K562 (cell line): Measurements from ENCODE around the gene KCNT1. TPM values are rescaled to one million over a fixed set of nuclear protein-coding genes. Genes with fewer than 3 reads are reported as not detected.

Experiments used
- ATAC-seq: fragments of 200-7000 bp; cut with Tn5 transposase; 3 replicates; pipeline ENCODE4 v1.9.1; 2020; ENCODE audit warnings: moderate library complexity
- BruUV-seq: library from RNA; stranded (reverse); fragments of 400-500 nt; replicated peaks from 2 replicates; lab custom pipeline; 2021; lab: Mats Ljungman, UMichigan
- CTCF ChIA-PET: fragments of 300-600 bp; formaldehyde crosslinking; extraction: SDS; loops from one replicate; lab custom pipeline; 2021; ENCODE audit warnings: low intra/inter-chr PET ratio; lab: Yijun Ruan, JAX
- POLR2A ChIA-PET: fragments of 300-600, 350-650 bp; sonication (Branson Sonifier 250); formaldehyde crosslinking; extraction: SDS; loops from one replicate; lab custom pipeline; 2021; ENCODE audit warnings: antibody characterized with exemption, inconsistent platforms; lab: Yijun Ruan, JAX
- DNase-seq, 4 experiments: peaks; one replicate each; pipeline versions ENCODE4 v3.0.0 to v3.0.0-alpha.2; 2011 to 2018; ENCODE audit warnings: low spot score in 3 of 4, mixed read lengths in 3 of 4; ENCODE audit errors: extremely low read depth in 1 of 4
- FAIRE-seq: peaks from 2 replicates; lab custom pipeline; 2011; peaks lifted over from hg19 to GRCh38; lab: Jason Lieb, UNC
- H2AFZ ChIP-seq: 2 replicates; pipeline ENCODE4 v1.6.0; 2011; ENCODE audit warnings: low read depth, low read length, control low read depth, inconsistent platforms
- H3K27ac ChIP-seq: fragments of 200-600 bp; 3 replicates; pipeline ENCODE4 v1.8.0; 2011; ENCODE audit warnings: low read depth, mild to moderate bottlenecking, control low read depth, inconsistent platforms, low read length, moderate library complexity, mixed read lengths; ENCODE audit errors: extremely low read depth
- H3K27me3 ChIP-seq, 2 experiments: fragments of 300-600 bp in 1 of 2; 2 replicates in 1 of 2; 3 replicates in 1 of 2; pipeline versions ENCODE4 v1.6.0 to v1.8.0; 2011; ENCODE audit warnings: inconsistent platforms in 2 of 2, low read length in 2 of 2, mild to moderate bottlenecking in 1 of 2, mixed read lengths in 1 of 2, moderate library complexity in 1 of 2; ENCODE audit not compliant: control insufficient read depth in 2 of 2, insufficient read depth in 2 of 2
- H3K36me3 ChIP-seq: fragments of 300-600 bp; 3 replicates; pipeline ENCODE4 v1.8.0; 2011; ENCODE audit warnings: mild to moderate bottlenecking, low read length, inconsistent platforms; ENCODE audit not compliant: control insufficient read depth, insufficient read depth
- H3K4me1 ChIP-seq, 2 experiments: fragments of 200-600 bp in 1 of 2; replicated peaks in 1 of 2; 2 replicates in 1 of 2; 3 replicates in 1 of 2; pipeline versions ENCODE4 v1.5.1 to v1.8.0; 2011; ENCODE audit warnings: inconsistent platforms in 2 of 2, low read length in 2 of 2, mild to moderate bottlenecking in 1 of 2, mixed read lengths in 1 of 2, moderate library complexity in 1 of 2; ENCODE audit not compliant: control insufficient read depth in 2 of 2, insufficient read depth in 2 of 2
- H3K4me2 ChIP-seq: 2 replicates; pipeline ENCODE4 v1.6.1; 2011; ENCODE audit warnings: low read length, control low read depth, inconsistent platforms, mixed read lengths; ENCODE audit not compliant: insufficient read depth
- H3K4me3 ChIP-seq: fragments of 200-600 bp; sonication (generic), shearing (Covaris generic); 2 replicates; pipeline ENCODE4 v1.5.1; 2016; ENCODE audit warnings: control low read depth, inconsistent platforms
- H3K79me2 ChIP-seq: fragments of 200-600 bp; 3 replicates; pipeline ENCODE4 v1.8.0; 2011; ENCODE audit warnings: low read length, inconsistent platforms; ENCODE audit not compliant: control insufficient read depth, insufficient read depth
- H3K9ac ChIP-seq, 2 experiments: 2 replicates each; pipeline versions ENCODE4 v1.6.0 to v1.6.1; 2011; ENCODE audit warnings: low read depth in 2 of 2, low read length in 2 of 2, control low read depth in 1 of 2, inconsistent platforms in 1 of 2, mild to moderate bottlenecking in 1 of 2, mixed read lengths in 1 of 2; ENCODE audit not compliant: insufficient read depth in 1 of 2
- H3K9me1 ChIP-seq: one replicate; pipeline ENCODE4 v1.6.0; 2011; ENCODE audit warnings: inconsistent platforms, mild to moderate bottlenecking, low read length, moderate library complexity; ENCODE audit not compliant: control insufficient read depth, insufficient read depth
- H3K9me3 ChIP-seq: replicated peaks from 2 replicates; pipeline ENCODE4 v1.5.1; 2011; ENCODE audit warnings: low read depth, low read length, inconsistent platforms; ENCODE audit not compliant: control insufficient read depth, insufficient read depth
- H4K20me1 ChIP-seq: replicated peaks from 2 replicates; pipeline ENCODE4 v1.6.1; 2011; ENCODE audit warnings: low read length, inconsistent platforms, mixed read lengths; ENCODE audit not compliant: control insufficient read depth, insufficient read depth
- BRF2 ChIP-seq: IDR thresholded peaks from 3 replicates; pipeline ENCODE4 v1.6.1; 2011; ENCODE audit warnings: borderline replicate concordance, mild to moderate bottlenecking; ENCODE audit not compliant: insufficient read length, insufficient read depth
- FOS ChIP-seq: IDR thresholded peaks from 3 replicates; pipeline ENCODE4 v1.6.1; 2011; ENCODE audit not compliant: insufficient read length; ENCODE audit errors: extremely low read depth
- HEY1 ChIP-seq: fragments of 250-450 bp; sonication (Bioruptor Pico); IDR thresholded peaks from 2 replicates; pipeline ENCODE4 v1.5.0; 2020; ENCODE audit warnings: mild to moderate bottlenecking, moderate library complexity, borderline replicate concordance
- HMGN3 ChIP-seq: IDR thresholded peaks from 2 replicates; pipeline ENCODE4 v1.6.1; 2011; ENCODE audit warnings: borderline replicate concordance, low read depth, mild to moderate bottlenecking, mixed read lengths, low read length; ENCODE audit not compliant: insufficient read length; ENCODE audit errors: extremely low read depth
- KAT8 ChIP-seq: fragments of 450-650 bp; IDR thresholded peaks from 2 replicates; pipeline ENCODE4 v1.6.1; 2016; ENCODE audit warnings: low read depth, mild to moderate bottlenecking
- MYNN ChIP-seq, 2 experiments: sonication (generic); formaldehyde crosslinking in 1 of 2; IDR thresholded peaks; 2 replicates each; pipeline versions ENCODE4 v1.5.0 to v1.6.1; 2016 to 2020; ENCODE audit warnings: antibody characterized with exemption in 1 of 2, missing genetic modification reagents in 1 of 2
- SNRNP70 ChIP-seq: fragments of 200-400 bp; formaldehyde crosslinking; optimal IDR thresholded peaks from 2 replicates; pipeline ENCODE3; 2017; ENCODE audit warnings: low read depth, low read length
- TSHZ1 ChIP-seq: fragments of 250-450 bp; sonication (Bioruptor Pico); IDR thresholded peaks from 2 replicates; pipeline ENCODE4 v1.4.0; 2020; ENCODE audit warnings: mild to moderate bottlenecking, moderate library complexity
- ZBTB17 ChIP-seq: fragments of 450-650 bp; formaldehyde crosslinking; IDR thresholded peaks from 2 replicates; pipeline ENCODE4 v1.4.0; 2020; ENCODE audit warnings: mild to moderate bottlenecking
- ZFP30 ChIP-seq: fragments of 250-450 bp; sonication (Bioruptor Pico); IDR thresholded peaks from 2 replicates; pipeline ENCODE4 v1.8.0; 2022; ENCODE audit warnings: moderate library complexity, mild to moderate bottlenecking, inconsistent platforms, borderline replicate concordance
- ZFP91 ChIP-seq: sonication (generic); formaldehyde crosslinking; IDR thresholded peaks from 2 replicates; pipeline ENCODE4 v1.8.0; 2022; ENCODE audit warnings: mild to moderate bottlenecking, missing genetic modification reagents
- ZZZ3 ChIP-seq: fragments of 450-650 bp; IDR thresholded peaks from 2 replicates; pipeline ENCODE4 v1.6.1; 2016; ENCODE audit warnings: antibody characterized with exemption, mild to moderate bottlenecking, moderate library complexity
- WGBS: fragments of 100-300 bp; shearing (Covaris generic); methylation state at CpG from one replicate; pipeline ENCODE4 v1.1.6; 2016; ENCODE audit warnings: low coverage, mixed read lengths; ENCODE audit not compliant: insufficient coverage; ENCODE audit errors: missing lambda C conversion rate; 5-methylcytosine and 5-hydroxymethylcytosine counted together
- in situ Hi-C: fragments of 300-500 bp; cut with MboI; formaldehyde crosslinking; loops from 4 replicates; pipeline ENCODE4 v1.15.0; 2018; ENCODE audit warnings: inconsistent platforms, mixed read lengths
- intact Hi-C: fragments of 100-400 bp; cut with micrococcal nuclease; formaldehyde crosslinking; loops from 2 replicates; pipeline ENCODE4 v1.14.2; 2022
- polyA plus RNA-seq, 8 experiments: library from polyadenylated mRNA; depleted of rRNA in 4 of 8; stranded (reverse) in 5 of 8; unstranded in 3 of 8; fragments of >200 nt; fragmentation: Nextera tagmentation in 2 of 8; fragmentation: Illumina TruSeq in 1 of 8; extraction: Ambion mirVana in 2 of 8; extraction: Trizol in 1 of 8; gene quantifications; 2 replicates each; pipeline versions ENCODE4 v1.2.1 to v1.2.3, GENCODE V29; 2011 to 2014; ENCODE audit warnings: inconsistent platforms in 1 of 8, missing spikeins in 1 of 8
- total RNA-seq, 7 experiments: library from RNA; depleted of rRNA in 6 of 7; stranded (reverse); fragments of >200 nt in 6 of 7; fragmentation: Illumina TruSeq in 2 of 7; extraction: Trizol in 2 of 7; gene quantifications; 2 replicates each; pipeline versions ENCODE4 v1.2.1 to v1.2.3, GENCODE V29; 2011 to 2021; ENCODE audit warnings: low replicate concordance in 1 of 7
- TF ChIP-seq, protein P1 (sequence below): sonication (generic); formaldehyde crosslinking; IDR thresholded peaks from 2 replicates; pipeline ENCODE4 v1.8.1; 2023; ENCODE audit warnings: mild to moderate bottlenecking, missing genetic modification reagents
- TF ChIP-seq, protein P2 (sequence below): fragments of 250-450 bp; sonication (Bioruptor Pico); IDR thresholded peaks from 2 replicates; pipeline ENCODE4 v1.5.0; 2021

The KCNT1 gene
- total and polyA plus RNA-seq, 9 of the 15 experiments (the other 6 are each of a cell fraction or from before 2014, with no cell fraction given), result 0.05 TPM; not detected in 8

DNA sequence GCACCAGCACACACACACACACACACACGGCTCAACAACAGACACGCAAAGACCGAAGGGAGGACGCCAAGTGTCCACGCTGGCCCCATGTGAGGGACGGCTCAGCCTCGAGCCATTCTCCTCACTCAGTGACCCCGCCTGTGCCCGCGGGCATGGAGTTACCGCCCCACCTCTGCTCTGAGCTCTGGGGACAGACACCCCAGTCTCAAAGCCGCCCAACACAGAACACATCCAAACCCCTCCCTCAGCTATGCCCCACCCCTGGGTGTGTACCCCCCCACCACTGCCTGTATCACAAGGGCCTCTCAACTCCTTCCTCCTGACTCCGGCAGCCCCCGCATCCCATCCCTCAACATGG, 124.2 kb downstream of the KCNT1 start:
- no peak overlapping the region for H3K27ac ChIP-seq
- DNase-seq (no peak), FAIRE-seq (no peak), ATAC-seq (no peak)
- H3K4me1 ChIP-seq, result peaks cover 0 to 11% of the 10 kb centered on the region in 2 experiments; a peak in 1 of 5 replicates
- H3K4me3 ChIP-seq, result no peak overlapping the region
- 96% methylated on average over 10 of the region's 14 CpGs for WGBS
- peaks cover 15% of the 10 kb centered on the region; the same call in 2 of the 3 replicates for H3K79me2 ChIP-seq
- CTCF ChIA-PET, result no interaction called here
- no peak overlapping the region for H2AFZ ChIP-seq
- no peaks in the 10 kb centered on the region for H3K27me3 ChIP-seq
- in situ Hi-C loops, result no loop called here
- H3K4me2 ChIP-seq, result no peak overlapping the region
- POLR2A ChIA-PET, result no interaction called here
- H3K36me3 ChIP-seq, result peaks cover 46% of the 10 kb centered on the region; the same call in 2 of the 3 replicates
- H3K9me3 ChIP-seq, result no peaks in the 10 kb centered on the region
- no peaks in the 10 kb centered on the region for H4K20me1 ChIP-seq
- intact Hi-C loops, result no loop called here
- peaks cover 4% of the 10 kb centered on the region for H3K9me1 ChIP-seq
- H3K9ac ChIP-seq, result no peak overlapping the region
- BruUV-seq, result no TSS peak
- TF ChIP-seq FOS (no peak), ZBTB17 (CRISPR knock-in tag) (no peak), ZZZ3 (no peak), HMGN3 (no peak), MYNN (IDR thresholded peaks at IDR 0.05) (no peak), MYNN (CRISPR knock-in tag; IDR thresholded peaks at IDR 0.05) (no peak), HEY1 (CRISPR knock-in tag) (no peak), ZFP30 (no peak), KAT8 (no peak), TSHZ1 (CRISPR knock-in tag) (no peak), BRF2 (no peak), SNRNP70 (no peak), ZFP91 (CRISPR knock-in tag) (no peak)
- TF ChIP-seq, protein P1, sequence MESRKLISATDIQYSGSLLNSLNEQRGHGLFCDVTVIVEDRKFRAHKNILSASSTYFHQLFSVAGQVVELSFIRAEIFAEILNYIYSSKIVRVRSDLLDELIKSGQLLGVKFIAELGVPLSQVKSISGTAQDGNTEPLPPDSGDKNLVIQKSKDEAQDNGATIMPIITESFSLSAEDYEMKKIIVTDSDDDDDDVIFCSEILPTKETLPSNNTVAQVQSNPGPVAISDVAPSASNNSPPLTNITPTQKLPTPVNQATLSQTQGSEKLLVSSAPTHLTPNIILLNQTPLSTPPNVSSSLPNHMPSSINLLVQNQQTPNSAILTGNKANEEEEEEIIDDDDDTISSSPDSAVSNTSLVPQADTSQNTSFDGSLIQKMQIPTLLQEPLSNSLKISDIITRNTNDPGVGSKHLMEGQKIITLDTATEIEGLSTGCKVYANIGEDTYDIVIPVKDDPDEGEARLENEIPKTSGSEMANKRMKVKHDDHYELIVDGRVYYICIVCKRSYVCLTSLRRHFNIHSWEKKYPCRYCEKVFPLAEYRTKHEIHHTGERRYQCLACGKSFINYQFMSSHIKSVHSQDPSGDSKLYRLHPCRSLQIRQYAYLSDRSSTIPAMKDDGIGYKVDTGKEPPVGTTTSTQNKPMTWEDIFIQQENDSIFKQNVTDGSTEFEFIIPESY (CRISPR knock-in tag), result no peak
- TF ChIP-seq, protein P2, sequence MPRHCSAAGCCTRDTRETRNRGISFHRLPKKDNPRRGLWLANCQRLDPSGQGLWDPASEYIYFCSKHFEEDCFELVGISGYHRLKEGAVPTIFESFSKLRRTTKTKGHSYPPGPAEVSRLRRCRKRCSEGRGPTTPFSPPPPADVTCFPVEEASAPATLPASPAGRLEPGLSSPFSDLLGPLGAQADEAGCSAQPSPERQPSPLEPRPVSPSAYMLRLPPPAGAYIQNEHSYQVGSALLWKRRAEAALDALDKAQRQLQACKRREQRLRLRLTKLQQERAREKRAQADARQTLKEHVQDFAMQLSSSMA, result no peak
